HL-60/S4 treated with retinoic acid at 250 ng/mL for 4 days and 3 days (cell line): Measurements from ENCODE around the gene LRRC8D.

Experiments used
- in situ Hi-C: fragments of 300-500 bp; cut with MboI; formaldehyde crosslinking; loops from 2 replicates; pipeline ENCODE4 v1.7.0; 2022; ENCODE audit warnings: low sequenced_read_pairs

The LRRC8D gene

DNA sequence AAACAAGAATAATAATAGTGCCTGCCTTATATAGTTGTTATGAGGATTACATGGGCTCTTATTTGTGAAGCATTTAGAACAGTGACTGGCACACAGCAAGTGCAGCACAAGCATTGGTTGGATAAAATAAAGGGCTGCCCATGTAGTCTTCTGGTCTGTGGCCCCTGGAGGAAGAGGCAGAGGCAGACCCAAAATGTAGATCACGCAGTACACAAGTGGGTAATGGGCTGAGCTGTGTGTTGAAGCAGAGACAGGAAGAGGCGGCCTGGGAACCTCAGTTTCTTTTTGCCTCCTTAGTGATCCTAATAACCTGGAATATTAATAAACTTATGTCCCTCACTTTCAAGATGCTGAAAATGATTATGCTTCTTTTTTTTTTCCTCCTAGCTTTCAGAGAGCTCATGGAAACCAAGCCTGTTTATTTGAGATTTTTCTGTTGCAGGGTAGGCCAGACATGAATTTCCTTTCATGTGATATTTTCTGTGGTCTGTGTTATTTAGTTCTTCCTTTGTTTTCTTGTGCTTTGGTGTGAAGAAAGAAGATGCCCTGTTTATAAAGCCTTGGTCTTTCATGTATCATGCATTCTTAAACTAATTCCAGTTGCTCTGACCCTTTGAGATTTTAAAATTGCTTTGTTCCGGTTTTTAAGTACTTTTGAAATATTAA, 42.5 kb downstream of the LRRC8D start:
- in situ Hi-C loops = no loop called here

DNA sequence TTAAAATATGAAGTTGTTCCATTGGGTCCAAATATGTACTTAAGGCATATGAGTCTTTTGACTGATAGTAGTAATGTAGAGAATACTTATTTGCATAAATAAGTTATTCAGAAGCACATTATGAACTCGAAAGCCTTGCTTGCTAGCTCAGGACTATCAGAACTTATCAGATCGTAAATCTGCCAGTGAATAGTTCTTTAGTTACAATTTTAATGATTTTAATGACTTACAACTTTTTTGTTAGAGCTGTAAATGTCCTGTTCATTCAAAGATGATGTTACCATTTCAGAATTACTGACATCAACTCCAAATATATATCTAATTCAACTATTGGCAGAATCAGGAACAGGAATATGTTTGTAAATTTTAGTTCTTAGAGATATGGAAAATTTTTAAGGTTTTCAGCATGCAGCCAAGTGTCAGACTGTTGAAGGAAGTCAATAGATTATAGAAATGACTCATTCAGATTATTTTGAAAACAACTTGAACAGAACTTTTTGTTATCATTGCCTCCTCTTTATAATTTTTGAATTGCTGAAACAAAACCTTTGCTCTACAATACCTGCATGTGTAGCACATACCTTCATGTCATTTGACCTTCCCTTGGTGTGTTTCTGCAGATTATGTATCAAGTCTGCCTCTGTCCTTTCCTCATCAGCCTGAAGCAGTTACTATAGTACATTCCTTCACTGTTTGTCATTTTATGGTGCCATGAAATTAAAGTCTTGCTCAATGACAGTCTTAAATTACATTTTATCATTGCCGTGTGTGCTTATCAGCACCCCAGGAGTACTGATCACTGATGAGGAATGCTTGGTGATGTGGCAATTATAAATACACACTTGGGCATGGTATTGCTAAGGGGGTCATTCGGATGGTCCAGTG, 44.9 kb downstream of the LRRC8D start:
- in situ Hi-C loops = no loop called here

GRCh38 chr1:89866568-89866967, 45.7 kb downstream of the LRRC8D start:
- in situ Hi-C loops = no loop called here

DNA sequence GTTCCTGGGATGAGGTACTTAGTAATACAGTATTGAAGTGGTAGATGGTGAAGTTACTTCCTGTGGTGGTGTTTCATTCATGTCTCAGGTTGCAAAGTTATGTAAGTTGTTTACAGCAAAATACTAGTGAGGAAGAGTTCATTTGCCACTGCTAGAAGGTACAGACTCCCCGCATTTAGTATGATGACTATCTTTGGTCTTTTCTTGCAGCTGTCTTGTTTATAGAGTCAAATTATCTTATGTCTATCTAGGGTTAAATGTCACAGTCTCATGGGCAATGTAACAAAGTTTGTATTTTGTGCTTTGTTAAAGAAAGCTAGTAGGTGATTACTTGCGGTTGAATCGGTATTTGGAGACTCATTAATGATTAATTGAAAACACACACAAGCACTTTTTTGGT, 50.2 kb downstream of the LRRC8D start:
- in situ Hi-C loops = no loop called here

DNA sequence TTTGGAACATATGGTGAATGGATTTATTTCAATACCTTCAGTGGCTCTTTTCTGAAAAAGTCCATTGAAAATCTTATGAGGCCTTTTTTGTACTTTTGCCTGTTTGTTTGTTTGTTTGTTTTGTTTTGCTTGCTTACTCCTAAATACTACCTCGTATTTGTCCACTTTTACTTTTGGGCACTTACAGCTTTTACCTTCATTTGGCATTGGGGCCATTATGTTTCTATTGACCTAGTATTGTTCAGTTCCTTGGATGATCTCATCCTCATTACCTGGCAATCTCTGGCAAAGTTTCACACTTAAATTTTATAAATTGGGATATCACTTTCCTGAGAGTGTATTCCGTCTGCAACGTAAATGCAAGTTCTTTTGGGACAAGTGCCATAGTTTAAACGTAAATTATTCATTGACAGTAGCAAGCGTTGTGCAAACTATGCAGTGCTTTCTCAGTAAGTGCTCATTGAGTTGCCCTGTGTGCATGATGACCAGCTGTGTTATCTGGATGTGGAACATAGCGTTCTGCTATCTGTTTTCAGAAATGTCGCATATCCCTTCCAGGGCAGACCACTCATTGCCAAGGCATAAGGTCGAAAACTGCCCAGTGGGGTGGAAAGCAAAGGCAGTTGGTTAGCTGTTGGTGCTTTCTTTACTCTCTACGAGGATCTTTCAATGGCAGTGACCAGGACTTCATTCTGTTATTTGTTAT, 51.1 kb downstream of the LRRC8D start:
- in situ Hi-C loops = no loop called here

DNA sequence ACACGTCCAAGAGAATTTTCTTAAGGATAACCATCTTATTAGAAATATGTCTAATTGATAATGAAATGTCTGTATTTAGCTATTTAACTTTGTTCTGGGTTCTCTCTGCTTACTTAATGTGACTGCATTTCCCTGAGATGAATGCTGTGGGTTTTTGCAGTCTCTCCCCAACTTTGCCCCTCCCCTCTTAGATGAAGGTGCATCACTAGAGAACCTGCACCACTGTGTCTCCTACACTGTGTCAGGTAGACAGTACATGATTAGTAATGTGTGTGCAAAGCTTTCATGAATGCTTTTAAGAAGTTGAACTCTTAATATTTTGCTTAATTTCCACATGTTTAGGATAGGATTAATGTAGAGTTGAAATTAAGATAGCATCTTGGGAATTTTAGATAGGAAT, 51.7 kb downstream of the LRRC8D start:
- in situ Hi-C loops = no loop called here

GRCh38 chr1:89873288-89873687, 52.5 kb downstream of the LRRC8D start:
- in situ Hi-C loops = no loop called here

DNA sequence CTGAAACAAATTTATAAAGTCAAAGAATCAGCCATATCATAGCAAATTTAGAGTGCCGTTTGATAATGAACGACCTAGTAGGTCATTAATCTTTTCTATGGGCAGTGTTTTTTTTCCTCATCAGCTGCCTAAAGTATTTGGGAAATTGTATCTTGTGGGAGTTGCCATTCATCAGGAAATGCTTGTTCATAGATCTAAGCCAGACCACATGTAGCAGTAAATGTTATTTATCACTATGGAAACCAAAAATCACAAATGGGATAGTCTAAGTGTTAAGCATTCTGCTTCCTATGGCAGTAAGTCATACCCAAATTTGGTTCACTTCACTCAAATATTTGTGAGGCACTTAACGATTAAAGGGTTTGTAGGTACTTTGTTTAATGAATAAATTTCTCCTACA, 52.9 kb downstream of the LRRC8D start:
- in situ Hi-C loops = no loop called here

DNA sequence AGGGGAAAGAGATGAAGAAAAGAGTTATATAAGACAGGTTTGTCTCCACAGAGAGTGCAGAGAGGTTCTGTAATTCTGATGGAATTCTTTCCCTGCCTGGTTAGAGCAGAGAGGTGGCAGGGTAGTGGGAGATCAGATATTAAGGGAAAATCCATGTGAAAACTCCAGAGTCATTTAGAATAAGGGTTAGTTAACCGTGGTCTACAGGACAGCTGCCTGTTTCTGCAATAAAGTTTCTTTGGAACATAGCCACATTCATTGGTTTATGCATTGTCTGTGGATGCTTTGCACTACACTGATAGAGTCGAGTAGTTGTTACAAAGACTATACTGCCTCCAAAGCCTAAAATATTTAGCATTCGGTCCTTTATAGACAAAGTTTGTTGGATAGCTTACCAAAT, 55.6 kb downstream of the LRRC8D start:
- in situ Hi-C loops = no loop called here

- in situ Hi-C loops = no loop called here
Observed at GRCh38 chr1:89877756-89878155, 56.9 kb downstream of the LRRC8D start.

DNA sequence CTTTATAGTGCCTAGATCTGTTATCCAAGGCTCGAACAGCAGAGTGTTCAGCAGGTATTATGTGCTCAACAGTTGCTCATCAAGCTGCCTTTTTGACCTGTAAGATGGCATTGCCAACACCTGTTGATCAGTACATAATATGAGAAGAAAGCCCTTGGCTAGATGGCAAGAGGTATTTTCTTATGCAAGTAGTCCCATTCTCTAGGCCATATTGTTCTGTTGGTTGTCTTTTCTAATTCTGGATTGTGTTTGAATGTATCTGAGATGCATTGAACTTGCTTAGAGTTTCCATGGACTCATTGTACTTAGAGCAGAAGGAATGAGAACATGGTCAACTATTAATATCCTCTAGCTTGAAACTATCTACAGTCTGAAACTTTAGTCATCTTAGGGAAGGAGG, 57.4 kb downstream of the LRRC8D start:
- in situ Hi-C loops = no loop called here

- in situ Hi-C loops = no loop called here
Observed at GRCh38 chr1:89880679-89881078, 59.8 kb downstream of the LRRC8D start.

- in situ Hi-C loops = no loop called here
Observed at GRCh38 chr1:89881415-89882058, 60.7 kb downstream of the LRRC8D start.

GRCh38 chr1:89882348-89883029, 61.7 kb downstream of the LRRC8D start:
- in situ Hi-C loops = no loop called here

- in situ Hi-C loops = no loop called here
Observed at GRCh38 chr1:89883030-89883379, 62.2 kb downstream of the LRRC8D start.

DNA sequence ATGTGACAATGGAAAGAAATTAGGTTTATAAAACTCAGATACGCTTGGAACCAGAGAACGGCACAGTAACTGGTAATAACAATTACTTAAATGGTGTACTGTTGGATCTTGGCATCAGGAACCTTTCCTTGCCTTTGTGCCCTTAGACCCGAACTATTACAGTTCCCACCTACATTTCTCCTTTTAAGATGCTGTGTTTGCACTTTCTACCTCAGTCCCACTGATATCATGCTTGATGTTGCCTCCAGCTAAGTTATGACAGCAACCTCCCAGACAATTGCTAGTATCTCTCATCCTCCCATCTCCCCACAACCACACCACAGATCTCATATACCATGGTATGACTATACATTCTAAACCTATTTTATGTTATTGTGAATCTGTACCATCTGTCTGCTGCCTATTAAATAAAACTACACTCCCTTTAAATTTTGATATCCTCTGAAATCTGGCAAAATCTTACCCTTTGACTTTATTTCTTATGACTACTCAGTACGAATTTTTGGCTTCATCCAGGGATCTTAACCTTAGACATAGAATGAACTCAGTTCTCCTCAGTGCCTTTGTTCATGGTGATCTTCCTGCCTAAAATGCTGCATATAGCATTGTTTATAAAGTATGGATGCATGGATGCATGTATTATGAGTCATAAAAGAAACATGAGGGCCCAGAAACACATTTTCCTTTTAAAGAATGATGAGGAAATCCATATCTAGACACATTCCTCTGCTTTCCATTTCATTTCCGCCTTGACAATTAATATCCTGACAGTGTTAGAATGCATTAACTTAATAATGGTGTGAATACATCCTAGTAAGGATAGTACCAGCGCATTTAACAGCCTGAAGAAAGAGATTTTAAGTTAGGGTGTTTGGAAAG, 64.1 kb downstream of the LRRC8D start:
- in situ Hi-C loops = no loop called here

DNA sequence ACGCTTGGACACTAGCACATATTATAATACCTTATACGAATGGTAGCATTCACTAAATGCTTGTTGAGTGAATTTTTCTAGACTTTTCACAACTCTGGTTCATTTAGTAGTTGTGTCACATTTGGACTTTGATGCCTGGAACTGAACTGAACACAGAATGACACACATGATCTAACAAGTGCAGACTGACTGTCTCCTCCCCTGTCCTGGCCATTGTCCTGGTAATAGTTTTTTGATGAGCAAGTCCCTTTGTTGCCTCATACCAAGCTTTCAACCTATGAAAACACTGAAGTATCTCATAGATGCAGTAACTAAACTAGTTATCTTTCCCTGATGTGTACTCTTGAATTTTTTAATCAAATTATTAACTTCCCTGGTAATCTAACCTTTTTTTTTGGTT, 66.4 kb downstream of the LRRC8D start:
- in situ Hi-C loops = no loop called here

DNA sequence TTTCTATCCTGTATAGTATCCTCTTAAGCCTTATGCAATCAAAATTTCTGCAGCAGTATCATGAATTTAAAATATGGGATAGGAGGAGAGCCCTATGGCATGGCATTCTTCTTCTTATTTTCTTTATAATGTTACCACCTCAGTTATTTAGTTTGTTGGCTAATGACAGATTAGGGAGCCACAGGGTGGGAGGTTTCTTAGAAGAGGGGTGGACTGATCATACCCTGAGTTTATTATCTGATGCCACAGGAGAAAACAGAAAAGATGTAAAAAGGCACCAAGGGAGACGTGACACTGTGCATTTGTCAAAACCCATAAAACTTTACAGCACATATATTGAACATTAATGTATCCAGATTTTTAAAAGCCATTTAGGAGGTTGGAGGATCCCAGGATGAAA, 66.9 kb downstream of the LRRC8D start:
- in situ Hi-C loops = no loop called here

- in situ Hi-C loops = no loop called here
Observed at GRCh38 chr1:89888480-89889322, 67.9 kb downstream of the LRRC8D start.
